Umbilical cord (tissue), 2 donors: ENCODE data around the gene GLI1. TPM values are rescaled to one million over a fixed set of nuclear protein-coding genes. Genes with fewer than 3 reads are reported as not detected.
"Not testable (repeated sequence)": the region's sequence is repeated elsewhere in the genome, so short reads cannot be mapped to it uniquely, and the experiment has no call there.

Experiments
- DNase-seq: peaks from one replicate; pipeline ENCODE4 v3.0.0-alpha.2; 2015; ENCODE audit warnings: low spot score
- total RNA-seq: library from RNA; depleted of rRNA; stranded (reverse); fragments of >200 nt; gene quantifications from one replicate; pipeline ENCODE4 v1.2.3, GENCODE V29; 2014; ENCODE audit warnings: low replicate concordance; ENCODE audit not compliant: insufficient read depth

Gene GLI1
- total RNA-seq, 1 donor from 2014 or later, result 3.6 TPM

- DNase-seq, result no peak
Measured at GRCh38 chr12:57475271-57476161, 15.9 kb downstream of the GLI1 start.

GRCh38 chr12:57476162-57476992 is 16.8 kb downstream of the GLI1 start:
- DNase-seq, result no peak

GRCh38 chr12:57476993-57477709 is 17.6 kb downstream of the GLI1 start:
- no peak for DNase-seq

GRCh38 chr12:57477710-57478681 is 18.4 kb downstream of the GLI1 start:
- no peak for DNase-seq

DNA sequence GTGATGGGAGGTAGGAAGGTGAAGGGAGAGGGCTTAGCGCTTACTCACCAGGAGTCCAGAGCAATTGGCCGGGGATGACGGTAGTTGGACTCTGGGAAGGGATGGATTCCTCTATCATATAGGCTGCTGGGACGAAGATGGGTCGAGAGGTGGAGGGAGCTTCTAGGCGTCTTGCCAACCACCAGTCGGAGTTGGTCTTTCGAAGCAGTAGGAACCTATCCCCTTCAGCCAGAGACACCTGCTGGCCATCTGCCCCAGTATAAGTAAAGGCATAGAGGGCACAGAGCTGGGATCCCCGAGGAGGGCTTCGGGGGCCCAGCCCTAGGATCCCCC is 19.4 kb downstream of the GLI1 start:
- no peak for DNase-seq

DNA sequence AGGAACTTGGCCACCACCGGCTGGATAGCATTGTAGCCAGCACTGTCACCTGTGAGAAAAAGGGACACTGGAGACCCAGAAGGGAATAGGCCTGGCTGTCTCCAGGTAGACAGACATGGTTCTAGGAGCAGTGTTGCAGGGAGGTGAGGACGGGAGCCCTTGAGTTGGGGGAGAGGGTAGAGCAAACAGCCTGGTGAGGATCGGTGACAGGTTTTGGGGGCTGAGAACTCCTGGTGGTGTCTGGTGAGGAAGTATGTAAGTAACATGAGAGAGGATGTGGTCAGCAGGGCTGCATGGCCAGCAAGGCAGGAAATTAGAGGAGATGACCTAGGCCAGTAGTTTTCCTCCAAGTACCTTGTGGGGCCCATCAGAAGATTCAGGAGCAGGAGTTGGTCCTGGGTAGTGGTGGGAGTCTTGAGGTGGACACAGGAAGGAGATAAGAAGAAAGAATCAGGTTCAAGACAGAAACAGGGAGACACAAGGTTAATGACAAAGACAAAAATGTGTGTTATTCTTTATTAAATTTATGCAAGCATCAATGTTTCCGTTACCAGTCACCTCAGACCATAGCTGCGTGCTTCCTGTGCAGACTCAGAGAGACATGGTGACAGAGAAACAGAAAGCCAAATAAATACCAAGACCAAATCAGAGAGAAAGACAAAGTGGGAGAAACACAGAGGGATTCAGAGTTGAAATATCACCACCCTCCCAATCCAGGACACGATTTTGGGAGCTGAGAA is 20.0 kb downstream of the GLI1 start, which contains the start of gene ARHGAP9:
Gene ARHGAP9, minus strand, starts transcription at position 491 of the 740 bp plus-strand sequence. Its CDS starts 460 bp downstream, at position 31.
- DNase-seq, result no peak

GRCh38 chr12:57481671-57482070 is 22.1 kb downstream of the GLI1 start:
- no peak for DNase-seq

GRCh38 chr12:57483466-57483865 is 23.9 kb downstream of the GLI1 start:
- DNase-seq, result peak; percentile 52

GRCh38 chr12:57485695-57486094 is 26.1 kb downstream of the GLI1 start:
- no peak for DNase-seq

DNA sequence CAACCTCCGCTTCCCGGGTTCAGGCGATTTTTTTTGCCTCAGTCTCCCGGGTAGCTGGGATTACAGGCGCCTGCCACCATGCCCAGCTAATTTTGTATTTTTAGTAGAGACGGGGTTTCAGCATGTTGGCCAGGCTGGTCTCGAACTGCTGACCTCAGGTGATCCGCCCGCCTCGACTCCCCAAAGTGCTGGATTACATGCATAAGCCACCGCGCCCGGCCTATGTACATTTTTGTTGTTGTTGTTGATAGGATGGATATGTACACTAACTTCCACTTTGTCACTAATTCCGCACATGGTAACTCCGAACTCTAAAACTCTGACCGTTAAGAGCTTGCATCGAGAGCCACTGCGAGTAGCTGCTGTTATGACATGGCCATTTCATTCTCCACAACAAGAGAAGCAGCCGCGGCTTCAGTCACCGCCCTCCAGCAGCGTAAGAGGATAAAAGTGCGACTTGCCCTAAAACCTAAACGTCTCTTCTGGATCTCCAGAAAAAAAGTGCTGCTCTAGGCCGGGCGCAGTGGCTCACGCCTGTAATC is 27.5 kb downstream of the GLI1 start:
- no peak for DNase-seq

- peak; percentile 99 for DNase-seq
Measured at GRCh38 chr12:57487597-57488401, 28.2 kb downstream of the GLI1 start, which contains the start of gene MARS1. TSS of gene MARS1 (plus strand) at chr12:57488068. CDS start at chr12:57488091, 23 bp downstream.

- no peak for DNase-seq
Measured at GRCh38 chr12:57488402-57489156, 29.0 kb downstream of the GLI1 start.

- DNase-seq, result no peak
Measured at GRCh38 chr12:57489157-57489641, 29.6 kb downstream of the GLI1 start.

DNA sequence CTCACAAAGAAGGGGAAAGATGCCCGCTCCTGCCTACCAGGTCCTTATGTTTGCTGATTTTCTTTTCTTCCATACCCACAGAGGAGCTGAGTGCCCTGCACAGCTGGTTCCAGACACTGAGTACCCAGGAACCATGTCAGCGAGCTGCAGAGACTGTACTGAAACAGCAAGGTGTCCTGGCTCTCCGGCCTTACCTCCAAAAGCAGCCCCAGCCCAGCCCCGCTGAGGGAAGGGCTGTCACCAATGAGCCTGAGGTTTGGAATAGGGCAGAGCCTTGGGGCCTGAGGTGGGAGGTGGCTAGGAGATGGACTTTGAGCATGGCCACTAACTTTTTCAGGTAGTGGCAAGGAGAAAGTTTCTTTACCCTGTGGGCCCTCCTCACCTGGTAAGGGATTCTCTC is 30.5 kb downstream of the GLI1 start:
- no peak for DNase-seq

DNA sequence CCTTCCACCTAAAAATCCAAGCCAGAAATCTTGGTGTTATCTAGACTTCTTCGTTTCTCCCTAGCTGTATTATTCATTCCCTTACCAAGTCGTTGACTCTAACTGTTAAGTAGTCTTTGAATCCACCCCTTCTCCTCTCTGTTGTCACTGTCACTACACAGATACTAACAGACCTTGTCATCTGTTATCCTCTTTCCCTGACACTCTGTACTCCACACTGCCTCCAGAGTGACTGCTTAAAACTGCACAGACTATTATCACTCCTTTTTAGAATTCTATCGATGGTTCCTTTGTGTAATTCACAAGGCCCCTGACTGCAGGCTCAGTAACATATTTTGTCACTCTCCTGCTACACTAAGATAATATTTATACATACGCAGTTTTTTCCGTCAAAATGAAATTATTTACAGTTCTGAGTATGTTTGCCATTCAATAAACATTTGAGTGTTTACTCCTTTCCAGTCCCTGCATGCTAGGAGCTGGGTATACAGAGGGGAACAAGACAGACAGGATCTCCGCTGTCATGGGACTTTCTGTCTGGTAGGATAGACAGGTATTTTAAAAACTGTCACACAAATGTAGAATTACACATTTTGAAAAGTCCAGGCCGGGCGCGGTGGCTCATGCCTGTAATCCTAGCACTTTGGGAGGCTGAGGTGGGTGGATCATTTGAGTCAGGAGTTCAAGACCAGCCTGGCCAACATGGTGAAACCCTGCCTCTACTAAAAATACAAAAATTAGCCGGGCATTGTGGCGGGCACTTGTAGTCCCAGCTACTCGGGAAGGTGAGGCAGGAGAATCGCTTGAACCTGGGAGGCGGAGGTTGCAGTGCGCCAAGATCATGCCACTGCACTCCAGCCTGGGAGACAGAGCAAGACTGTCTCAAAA is 32.1 kb downstream of the GLI1 start:
- DNase-seq, result no peak

GRCh38 chr12:57495051-57495701 is 35.6 kb downstream of the GLI1 start:
- not testable (repeated sequence) for DNase-seq
